GM20431 (cell line): Measurements from ENCODE around the gene SLC25A13.
"Not testable (repeated sequence)": the region's sequence is repeated elsewhere in the genome, so short reads cannot be mapped to it uniquely, and the experiment has no call there.

Experiments
- in situ Hi-C: fragments of 300-500 bp; cut with MseI, MboI; formaldehyde crosslinking; loops from one replicate; pipeline ENCODE4 v1.15.0; 2020; ENCODE audit warnings: low sequenced_read_pairs; ENCODE audit not compliant: unreplicated experiment

The SLC25A13 gene

DNA sequence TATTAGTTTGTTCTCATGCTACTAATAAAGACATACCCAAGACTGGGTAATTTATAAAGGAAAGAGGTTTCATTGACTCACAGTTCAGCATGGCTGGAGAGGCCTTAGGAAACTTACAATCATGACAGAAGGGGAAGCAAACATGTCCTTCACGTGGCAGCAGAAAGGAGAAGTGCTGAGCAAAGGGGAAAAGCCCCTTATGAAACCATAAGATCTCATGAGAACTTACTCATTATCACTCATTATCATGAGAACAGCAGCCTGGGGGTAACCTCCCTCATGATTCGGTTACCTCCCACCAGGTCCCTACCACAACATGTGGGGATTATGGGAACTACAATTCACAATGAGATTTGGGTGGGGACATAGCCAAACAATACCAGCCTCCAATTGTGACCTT is 4.9 kb upstream of the SLC25A13 start:
- in situ Hi-C loops: not testable (repeated sequence)

DNA sequence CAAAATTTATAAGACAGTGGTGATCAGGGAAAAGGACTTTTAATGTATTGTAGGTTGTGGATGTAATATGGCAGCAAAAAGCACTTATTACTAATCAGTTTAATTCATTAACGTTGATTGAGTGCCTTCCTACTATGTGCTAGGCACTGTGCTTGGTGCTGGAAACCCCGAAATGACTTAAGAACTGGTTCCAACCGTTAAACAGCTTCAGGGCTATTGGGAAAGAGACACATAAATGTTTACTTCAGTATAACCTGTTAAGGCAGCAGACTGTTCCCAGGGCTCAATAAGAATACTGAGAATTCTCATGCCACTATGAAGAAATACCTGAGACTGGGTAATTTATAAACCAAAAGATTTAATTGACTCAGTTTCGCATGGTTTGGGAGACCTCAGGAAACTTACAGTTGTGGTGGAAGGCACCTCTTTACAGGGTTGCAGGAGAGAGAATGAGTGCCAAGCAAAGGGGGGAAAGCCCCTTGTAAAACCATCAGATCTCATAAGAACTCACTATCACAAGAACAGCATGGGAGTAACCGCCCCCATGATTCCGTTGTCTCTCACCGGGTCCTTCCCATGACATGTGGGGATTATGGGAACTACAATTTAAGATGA is 1.1 kb upstream of the SLC25A13 start:
- in situ Hi-C loops: no loop called here

DNA sequence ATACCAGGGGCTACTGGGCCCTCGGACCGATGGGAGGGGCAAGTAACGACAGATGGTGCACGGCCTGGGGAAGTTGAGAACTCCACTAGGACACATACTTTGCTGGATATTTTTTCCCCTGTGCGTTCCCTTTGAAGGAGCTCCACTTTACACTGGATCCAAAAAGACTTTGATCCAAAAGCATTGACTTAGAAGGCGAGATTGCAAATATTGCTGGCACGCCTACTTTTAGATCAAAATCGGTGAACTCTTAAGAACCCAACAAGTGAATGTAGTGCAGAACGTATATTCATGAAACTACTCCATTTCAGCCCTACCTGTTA is 436 bp upstream of the SLC25A13 start:
- in situ Hi-C loops: no loop called here

DNA sequence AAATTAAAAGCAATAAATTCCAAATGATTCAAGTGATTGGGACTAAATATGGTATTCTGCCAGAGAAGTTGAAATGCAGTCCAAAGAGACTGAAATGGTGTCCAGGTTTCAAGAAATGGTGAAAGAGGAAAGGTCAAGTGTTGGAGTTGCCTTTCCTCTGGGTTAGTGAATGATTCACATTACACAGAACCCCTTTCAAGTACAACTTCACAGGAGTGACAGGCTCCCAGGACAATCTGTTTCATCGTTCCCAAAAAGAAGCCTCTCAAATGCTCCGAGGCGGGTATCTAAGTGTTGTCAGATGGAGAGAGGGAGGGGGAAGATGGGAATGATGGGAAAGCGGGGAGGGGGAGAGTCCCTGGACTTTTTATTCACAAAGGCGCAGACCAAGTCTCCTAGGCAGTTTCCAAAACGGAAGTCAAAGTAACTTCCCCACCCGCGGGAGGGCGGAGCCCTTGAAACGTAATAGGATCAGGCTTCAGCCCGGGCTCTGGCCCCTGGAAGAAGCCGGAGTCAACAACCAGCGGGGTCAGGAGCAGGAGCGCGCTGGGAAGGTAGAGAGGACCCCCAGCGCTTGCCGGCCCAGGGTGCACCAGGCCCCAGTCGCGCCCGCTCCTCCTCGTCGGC is 754 bp downstream of the SLC25A13 start:
- in situ Hi-C loops: no loop called here

DNA sequence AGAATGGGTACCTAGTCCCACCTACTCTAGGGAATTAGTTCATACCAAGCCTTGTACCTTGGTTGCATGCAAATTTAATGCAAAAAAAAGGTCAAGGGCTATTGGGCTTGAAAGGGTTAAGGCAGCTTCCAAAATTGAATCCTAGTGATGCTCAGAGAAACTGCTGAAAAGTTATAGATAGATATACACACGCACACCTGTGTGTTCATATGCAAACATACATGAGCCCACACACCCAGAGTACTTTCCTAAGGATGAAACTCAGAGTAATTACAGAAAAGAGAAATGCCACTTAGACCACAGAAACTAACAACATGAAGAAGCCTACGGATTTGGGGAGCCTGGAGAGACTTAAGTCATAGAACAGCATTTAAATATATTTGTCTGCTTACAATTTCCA is 1.5 kb downstream of the SLC25A13 start:
- in situ Hi-C loops: no loop called here

DNA sequence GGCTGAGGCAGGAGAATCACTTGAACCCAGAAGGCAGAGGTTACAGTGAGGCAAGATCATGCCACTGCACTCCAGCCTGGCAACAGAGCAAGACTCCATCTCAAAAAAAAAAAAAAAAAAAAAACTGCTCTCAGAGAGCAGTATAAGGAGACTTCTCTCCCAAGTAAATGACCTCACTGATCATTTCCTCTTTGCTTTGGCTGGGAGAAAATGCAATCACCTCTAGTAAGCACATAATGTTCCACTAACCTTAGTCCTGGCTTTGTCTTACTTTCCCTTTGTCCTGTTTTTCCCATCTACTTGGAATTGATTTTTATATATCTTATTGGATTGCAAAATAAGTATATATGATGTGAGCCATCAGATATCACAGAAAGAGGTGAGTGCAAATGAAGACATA is 2.5 kb downstream of the SLC25A13 start:
- in situ Hi-C loops: no loop called here

DNA sequence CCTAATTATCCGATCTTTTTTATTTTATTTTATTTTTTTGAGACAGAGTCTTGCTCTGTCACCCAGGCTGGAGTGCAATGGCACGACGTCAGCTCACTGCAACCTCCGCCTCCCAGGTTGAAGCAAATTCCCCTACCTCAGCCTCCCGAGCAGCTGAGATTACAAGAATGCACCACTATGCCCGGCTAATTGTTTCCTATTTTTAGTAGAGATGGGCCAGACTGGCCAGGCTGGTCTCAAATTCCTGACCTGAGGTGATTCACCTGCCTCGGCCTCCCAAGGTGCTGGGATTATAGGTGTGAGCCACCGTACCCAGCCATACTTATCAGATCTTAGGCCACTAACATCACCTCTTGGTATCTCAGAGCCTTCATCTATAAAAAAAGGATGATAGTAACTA is 4.9 kb downstream of the SLC25A13 start:
- in situ Hi-C loops: no loop called here

DNA sequence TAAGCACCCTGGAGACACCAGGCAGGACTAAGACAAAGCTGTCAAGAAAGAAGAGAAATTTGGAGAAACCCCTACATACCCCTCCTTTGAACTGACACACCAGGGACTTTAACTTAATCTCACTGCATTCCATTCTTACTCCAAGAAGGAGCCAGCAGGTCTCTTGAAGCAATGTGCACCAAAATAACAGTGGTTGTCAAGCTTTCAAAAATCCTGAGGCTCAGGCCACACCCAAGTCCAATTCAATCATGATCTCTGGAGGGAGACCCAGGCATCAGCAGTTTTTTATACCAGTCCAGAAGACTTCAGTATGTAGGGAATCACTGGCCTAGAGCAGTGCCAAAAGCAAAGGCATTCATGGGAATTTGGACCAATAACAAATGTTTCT is 6.8 kb downstream of the SLC25A13 start:
- in situ Hi-C loops: no loop called here

DNA sequence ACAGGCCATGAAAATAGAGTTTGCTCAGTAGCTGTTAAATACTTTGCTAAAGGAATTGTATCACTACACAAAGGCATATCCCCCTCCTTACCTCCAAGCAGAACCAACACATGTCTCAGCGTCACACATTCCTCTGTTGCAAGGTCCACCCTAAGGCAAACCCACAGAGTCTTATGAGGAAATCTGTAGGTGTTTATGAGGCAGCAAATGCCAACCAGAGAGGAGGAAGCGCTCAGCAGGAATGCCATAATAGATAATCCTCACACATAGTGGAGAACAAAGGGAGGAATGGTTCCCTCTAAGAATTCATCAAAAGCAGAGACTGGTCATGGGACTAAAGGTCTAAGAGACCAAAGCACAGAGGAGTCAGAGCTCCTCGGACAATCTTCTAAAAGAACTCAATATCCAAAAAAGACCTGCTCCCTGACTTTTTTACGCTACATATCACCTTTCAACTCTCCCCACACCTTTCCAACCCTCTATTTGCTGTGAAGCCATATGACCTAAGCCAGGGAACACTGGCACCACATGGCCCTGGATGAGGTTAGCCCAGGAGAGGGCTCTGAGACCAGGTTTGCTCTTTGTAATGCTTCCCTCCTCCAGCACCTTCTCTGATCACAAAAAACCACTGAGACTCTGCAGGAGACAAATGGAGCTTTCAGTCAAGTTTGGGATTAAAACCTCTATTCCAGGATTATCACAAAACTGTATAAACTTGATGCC is 7.3 kb downstream of the SLC25A13 start:
- in situ Hi-C loops: no loop called here

DNA sequence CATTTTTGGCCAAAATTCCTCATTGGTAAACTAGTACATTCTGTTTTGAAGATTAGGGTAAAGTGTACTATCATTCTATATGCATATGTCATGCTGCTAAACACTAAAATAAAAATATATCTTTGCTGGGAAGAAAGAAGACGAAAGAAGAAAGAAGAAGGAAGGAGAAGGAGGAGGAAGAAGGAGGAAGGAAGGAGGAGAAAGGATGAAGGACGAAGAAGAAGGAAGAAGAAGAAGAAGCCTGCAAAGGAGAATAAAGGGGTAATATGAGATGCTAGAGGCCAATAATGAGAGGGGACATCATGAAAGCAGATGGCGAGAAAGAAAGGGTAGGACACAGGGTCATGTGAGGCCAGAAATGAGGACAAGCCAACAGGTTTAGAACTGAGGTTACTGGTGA is 8.0 kb downstream of the SLC25A13 start:
- in situ Hi-C loops: no loop called here

DNA sequence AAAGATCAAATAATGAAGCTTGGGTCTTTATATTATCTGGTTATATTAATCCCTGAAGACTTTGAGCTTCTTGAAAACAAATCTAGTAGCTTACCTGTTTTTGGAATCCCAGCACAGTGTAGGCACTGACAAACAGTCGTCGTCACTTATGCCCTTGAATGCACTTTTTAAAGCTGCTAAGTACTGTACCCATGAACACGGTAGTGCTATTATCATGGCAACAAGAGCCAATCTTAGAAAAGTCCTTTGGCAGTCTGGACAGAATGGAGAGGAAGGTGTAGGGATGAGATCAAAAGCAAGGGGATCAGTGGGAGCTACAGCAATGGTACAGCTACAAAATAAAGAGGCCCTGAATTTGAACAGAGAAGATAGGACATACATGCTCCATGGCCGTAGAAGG is 9.4 kb downstream of the SLC25A13 start:
- in situ Hi-C loops: no loop called here

DNA sequence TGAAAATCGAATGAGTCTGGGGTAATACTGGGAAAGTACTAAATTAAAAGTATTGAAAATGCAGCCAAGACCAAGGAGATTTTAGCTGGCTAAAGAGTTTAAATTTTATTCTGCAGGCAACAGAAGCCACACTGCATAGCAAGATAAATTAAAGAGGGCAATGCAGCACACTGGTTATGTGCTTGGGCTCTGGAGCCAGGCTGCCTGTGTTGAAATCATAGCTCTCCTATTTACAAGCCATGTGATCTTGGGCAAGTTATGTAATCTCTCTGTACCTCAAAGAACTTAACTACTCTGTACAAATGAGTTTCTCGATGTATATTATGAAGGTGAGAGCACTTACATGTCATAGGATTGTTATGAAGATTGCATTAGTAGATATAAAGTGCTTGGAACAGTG is 9.9 kb downstream of the SLC25A13 start:
- in situ Hi-C loops: no loop called here

DNA sequence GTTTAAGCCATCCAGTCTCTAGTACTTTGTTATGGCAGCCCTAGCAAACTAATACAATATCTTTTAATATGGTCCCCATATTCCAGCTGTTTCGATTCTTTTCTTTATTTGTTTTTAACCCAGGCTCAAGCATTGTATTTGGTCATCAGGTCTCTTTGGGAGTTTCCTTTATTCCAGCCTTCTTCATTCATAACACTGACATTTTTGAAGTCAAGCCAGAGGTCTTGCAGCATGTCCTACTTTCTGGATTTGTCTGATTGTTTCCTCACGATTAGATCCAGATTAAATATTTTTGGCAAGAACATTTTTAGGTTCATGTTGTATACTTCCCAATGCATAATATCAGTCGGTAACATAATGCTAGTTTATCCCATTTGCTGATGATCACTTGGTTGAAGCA is 11.8 kb downstream of the SLC25A13 start:
- in situ Hi-C loops: no loop called here

DNA sequence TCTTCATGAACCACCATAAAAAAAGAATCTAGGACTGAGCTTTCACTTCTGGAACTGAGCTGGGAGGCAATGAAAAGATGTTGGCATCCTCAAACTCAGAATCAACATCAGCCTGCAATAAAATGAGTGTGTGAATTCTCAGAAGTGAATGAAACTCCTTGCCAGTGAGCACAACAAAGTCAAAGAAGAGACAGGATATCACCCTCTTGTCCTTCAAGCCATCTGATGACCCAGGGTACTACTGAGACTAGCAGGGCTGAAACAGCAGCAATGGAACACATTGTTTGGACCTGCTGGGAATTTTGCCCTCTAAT is 13.0 kb downstream of the SLC25A13 start:
- in situ Hi-C loops: no loop called here

DNA sequence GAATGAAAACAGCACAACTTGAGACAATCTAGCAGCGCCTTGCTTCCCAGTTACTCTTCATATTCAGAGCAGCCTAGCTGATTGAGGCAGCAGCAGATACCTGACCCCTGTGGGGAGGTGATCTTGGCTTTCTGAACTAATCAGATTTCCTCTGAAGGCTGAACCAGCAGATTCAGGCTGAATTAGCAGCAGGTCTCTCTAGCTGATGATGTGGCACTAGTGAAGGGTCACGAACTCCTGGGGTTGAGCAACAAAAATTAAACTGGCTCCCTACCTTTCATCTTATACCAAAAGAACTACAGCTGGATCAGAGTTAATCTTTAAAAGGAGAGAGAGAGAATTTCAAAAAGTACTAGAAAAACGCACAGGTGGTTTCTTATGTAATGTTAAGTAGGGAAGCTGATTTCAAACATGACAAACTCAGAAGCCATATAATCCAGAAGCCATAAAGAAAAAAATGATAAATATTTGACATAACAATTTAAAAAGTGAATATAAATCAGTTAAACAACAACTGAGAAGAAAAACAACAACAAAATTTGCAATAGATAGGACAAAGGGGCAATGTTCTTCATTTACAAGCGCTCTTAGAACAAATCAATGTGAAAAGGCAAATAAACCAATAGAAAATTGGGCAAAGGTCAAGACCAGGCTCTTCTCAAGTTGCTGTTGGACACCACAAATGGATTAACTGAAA is 13.5 kb downstream of the SLC25A13 start:
- in situ Hi-C loops: no loop called here

DNA sequence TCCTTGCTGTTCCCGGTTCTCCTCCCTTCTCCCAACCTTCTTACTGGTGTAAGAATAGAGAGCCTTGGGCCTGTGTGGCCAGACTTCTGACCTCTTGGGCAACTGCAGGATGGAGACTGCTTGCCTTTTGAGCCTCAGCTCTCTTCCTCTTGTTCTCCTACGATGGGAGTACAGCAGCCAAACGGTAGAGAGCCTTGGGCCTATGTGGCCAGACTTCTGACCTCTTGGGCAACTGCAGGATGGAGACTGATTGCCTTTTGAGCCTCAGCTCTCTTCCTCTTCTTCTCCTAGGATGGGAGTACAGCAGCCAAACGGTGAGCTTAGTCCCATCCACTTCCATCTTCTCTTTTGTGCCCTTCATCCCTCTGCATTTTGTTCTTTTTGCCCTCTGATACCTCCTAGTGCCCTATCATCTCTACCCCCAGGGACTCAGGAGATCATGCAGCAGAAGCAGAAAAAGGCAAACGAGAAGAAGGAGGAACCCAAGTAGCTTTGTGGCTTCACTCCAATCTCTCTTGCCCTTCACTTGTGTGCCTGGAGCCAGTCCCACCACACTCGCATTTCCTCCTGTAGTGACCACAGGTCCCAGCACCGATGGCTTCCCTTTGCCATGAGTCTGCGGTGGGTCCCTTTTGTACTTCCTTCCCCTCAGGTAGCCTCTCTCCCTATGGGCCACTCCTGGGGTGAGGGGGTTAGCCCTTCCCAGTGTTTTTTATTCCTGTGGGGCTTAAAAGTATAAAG is 15.3 kb downstream of the SLC25A13 start:
- in situ Hi-C loops: no loop called here

DNA sequence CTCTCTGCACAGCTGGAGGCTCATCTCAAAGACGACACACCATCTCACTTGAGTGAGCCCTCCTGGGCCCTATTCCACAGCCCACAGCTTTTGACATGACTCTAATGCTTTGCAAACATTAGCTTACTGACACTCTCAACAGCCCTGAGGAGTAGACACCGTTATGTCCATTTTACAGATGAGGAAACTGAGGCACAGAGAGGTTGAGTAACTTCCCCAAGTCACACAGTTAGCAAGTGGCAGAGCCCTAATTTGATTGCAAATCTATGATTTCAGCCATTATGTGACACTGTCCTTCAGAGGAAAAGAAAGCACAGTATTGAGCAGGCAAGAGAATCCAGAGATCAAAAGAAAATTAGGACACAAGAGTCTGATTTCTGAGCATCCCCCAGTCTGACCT is 16.0 kb downstream of the SLC25A13 start:
- in situ Hi-C loops: no loop called here

DNA sequence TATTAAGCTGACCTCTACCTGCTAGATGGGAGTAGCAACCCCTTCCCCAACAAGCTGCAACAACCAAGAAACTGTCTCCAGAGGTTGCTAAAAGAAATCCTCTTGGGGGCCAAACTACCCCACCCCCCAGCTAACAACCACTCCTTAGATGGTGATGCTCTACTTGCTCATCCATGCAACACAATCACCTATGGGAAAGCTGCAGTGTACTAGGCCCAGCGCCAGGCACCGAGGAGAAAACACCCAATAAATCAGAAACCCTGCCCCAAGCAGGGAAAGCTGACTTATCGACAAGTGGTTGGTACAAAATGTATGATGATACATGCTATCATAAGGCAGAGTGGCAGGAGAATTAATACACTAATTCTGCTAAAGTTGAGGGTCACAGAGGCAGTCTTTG is 17.3 kb downstream of the SLC25A13 start:
- in situ Hi-C loops: no loop called here

DNA sequence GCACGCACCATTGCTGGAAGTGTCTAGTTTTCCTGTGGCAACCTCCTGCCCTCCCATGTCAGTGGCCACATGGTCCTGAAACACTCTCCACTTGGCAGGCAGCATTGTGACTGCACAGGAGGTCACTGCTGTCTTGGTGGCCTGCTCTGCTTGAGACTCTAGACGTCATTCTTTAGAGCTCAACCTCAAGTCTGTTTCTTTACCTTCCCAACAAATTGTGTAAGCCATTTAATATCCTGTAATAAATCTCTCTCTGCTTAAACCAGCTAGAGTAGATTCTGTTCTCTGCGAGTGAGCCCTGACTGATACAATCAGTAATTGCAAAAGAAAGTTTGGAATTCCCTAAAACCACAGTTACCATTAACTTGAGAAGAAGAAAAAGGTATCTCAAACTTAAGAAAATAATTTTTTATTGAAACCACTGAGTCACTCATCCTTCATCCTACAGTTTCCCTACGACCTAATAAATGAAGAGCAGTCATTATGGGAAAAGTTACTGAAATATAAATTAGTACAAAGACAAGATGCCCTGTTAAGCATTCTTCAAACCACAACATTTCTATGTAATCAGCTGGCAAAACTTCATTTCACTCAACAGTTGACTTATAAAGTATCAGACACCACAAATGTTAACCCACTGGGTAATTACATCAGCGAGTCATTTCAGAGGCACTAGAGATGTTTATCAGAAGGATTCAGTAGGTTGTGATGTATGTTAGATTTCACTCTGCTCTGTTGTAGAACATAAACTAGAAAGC is 18.0 kb downstream of the SLC25A13 start:
- in situ Hi-C loops: no loop called here

DNA sequence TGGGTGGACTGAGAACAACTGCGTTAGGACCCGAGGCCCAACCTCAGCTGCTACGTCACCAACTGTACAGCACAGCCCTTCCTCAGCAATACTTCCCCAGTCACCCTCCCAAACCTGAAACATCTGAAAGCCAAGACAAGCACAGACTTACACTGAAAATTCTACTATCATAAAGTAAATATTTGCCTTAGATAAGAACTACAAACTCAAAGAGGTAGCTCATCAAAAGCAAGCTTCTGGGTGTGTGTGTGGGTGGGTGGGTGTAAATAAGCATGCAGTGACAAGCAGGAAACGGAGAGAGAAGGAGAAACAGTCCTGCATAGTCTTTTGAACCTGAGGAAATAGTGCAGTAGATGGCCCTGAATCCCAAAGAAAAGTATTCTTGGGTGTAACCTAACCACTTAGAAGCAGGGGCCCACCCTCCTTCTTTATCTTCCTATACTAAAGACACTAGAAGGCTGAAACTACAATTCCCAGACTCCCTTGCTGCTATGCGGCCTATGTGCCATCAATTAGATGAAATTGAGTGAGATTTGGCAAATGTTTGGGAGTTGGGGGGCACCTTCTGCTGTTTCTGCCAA is 18.7 kb downstream of the SLC25A13 start:
- in situ Hi-C loops: no loop called here
